ENCODE data around the gene USP4.

Gene USP4

DNA sequence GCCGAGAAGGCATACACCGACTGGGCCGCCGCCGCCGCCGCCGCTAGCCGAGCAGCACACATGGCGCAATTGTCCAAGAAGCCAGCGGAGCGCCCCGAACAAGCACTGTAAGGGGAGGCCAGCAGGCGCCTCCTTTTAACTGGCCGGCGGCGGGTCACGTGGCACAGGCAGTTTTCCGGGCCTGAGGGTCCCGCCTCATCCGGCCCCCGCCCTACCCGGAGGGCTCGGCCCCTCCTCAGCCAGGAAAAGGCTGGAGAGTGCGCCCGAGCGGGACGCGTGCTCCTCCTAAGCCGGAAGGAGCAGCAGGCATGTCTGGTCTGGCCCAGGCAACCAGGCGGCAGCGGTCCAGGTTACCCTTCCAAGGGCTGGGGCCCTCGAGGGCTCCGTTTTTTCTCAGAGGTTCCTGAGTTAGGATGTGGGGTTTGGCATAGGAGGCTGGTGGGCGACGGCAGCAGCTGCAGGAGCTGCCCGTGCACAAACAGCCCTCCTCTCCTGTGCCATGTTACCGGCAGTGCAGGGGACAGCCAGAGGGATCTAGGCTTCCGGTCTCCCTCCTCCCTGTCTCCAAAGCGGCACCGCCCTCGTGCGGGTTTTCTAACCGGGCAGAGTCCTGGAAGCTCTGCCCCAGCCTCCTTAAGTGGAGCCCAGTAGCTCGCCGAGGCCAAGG is 18.5 kb upstream of the USP4 start, which contains the start of gene GPX1:
Gene GPX1, minus strand, starts transcription at position 137 of the 667 bp plus-strand sequence. Its CDS starts 75 bp downstream, at position 62.
- ChIA-PET CTCF (interaction anchor here (1.0 to 1.6 kb wide), 2 partner anchors 18 to 19 kb away, joined by 3 to 4 read pairs; partner anchors contain the start of gene USP4), POLR2A (interaction anchor here (0.7 to 3.0 kb wide), 9 partner anchors 16 to 336 kb away, joined by 3 to 30 read pairs (median 4); partner anchors contain the start of genes NDUFAF3, NICN1, RHOA and TCTA)
- Histone ChIP-seq H3K27ac (ENCODE audit: extremely low read depth, low read depth, low read length) (peak within 1 kb of the TSS; percentile 91), H3K4me3 (ENCODE audit: low read depth, low read length) (peak within 1 kb of the TSS; percentile 68), H3K9me3 (ENCODE audit: control insufficient read depth, insufficient read depth, low read depth, low read length) (no peaks in the 10 kb centered on the region), H3K4me1 (ENCODE audit: control insufficient read depth, insufficient read depth, low read length) (peaks cover 7% of the 10 kb centered on the region), H3K36me3 (ENCODE audit: control insufficient read depth in 2 of 2, insufficient read depth in 1 of 2, low read length in 2 of 2) (peaks cover 3 to 59% of the 10 kb centered on the region in 2 experiments; a peak in 2 of 3 replicates)
- TF ChIP-seq, protein P1, sequence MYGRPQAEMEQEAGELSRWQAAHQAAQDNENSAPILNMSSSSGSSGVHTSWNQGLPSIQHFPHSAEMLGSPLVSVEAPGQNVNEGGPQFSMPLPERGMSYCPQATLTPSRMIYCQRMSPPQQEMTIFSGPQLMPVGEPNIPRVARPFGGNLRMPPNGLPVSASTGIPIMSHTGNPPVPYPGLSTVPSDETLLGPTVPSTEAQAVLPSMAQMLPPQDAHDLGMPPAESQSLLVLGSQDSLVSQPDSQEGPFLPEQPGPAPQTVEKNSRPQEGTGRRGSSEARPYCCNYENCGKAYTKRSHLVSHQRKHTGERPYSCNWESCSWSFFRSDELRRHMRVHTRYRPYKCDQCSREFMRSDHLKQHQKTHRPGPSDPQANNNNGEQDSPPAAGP (tag by site-specific recombination; IDR thresholded peaks at IDR 0.05) = no peak
- peak; percentile 99 for TF ChIP-seq IKZF3 (tag by site-specific recombination; IDR thresholded peaks at IDR 0.05)
- no peak for TF ChIP-seq ZSCAN4 (tag by site-specific recombination; IDR thresholded peaks at IDR 0.05)
- TF ChIP-seq MZF1 (tag by site-specific recombination; IDR thresholded peaks at IDR 0.05; ENCODE audit: borderline replicate concordance) = 0 out of 2 replicates have a peak, but pooled peaks have one; percentile 39
- TF ChIP-seq HOXA7 (CRISPR knock-in tag; IDR thresholded peaks at IDR 0.05; ENCODE audit: borderline replicate concordance) = no peak
- TF ChIP-seq ZIC2 (tag by site-specific recombination; IDR thresholded peaks at IDR 0.05) = 0 out of 2 replicates have a peak, but pooled peaks have one; percentile 2
- TF ChIP-seq BCL11A (tag by site-specific recombination; IDR thresholded peaks at IDR 0.05; ENCODE audit: low read depth) = 0 out of 2 replicates have a peak, but pooled peaks have one; percentile 17
- no peak for TF ChIP-seq ZNF48 (tag by site-specific recombination; IDR thresholded peaks at IDR 0.05)
- TF ChIP-seq ZNF423 (tag by site-specific recombination; IDR thresholded peaks at IDR 0.05) = no peak
- peak; percentile 70; the same call in 1 of the 2 replicates for TF ChIP-seq ZNF610 (tag by site-specific recombination; IDR thresholded peaks at IDR 0.05; ENCODE audit: borderline replicate concordance)
- peak; percentile 73; the same call in 1 of the 2 replicates for TF ChIP-seq ZFP37 (tag by site-specific recombination; IDR thresholded peaks at IDR 0.05)
- TF ChIP-seq ZNF266 (tag by site-specific recombination; IDR thresholded peaks at IDR 0.05; ENCODE audit: low read depth) = no peak
- no peak for TF ChIP-seq ZNF514 (tag by site-specific recombination; IDR thresholded peaks at IDR 0.05)
- TF ChIP-seq ZNF791 (tag by site-specific recombination; IDR thresholded peaks at IDR 0.05) = no peak
- TF ChIP-seq KLF8 (tag by site-specific recombination; IDR thresholded peaks at IDR 0.05) = peak; percentile 92
- TF ChIP-seq SCRT1 (tag by site-specific recombination; IDR thresholded peaks at IDR 0.05; ENCODE audit: borderline replicate concordance) = no peak
- no peak for TF ChIP-seq ZNF138 (tag by site-specific recombination; IDR thresholded peaks at IDR 0.05; ENCODE audit: borderline replicate concordance)
- TF ChIP-seq, protein P2, sequence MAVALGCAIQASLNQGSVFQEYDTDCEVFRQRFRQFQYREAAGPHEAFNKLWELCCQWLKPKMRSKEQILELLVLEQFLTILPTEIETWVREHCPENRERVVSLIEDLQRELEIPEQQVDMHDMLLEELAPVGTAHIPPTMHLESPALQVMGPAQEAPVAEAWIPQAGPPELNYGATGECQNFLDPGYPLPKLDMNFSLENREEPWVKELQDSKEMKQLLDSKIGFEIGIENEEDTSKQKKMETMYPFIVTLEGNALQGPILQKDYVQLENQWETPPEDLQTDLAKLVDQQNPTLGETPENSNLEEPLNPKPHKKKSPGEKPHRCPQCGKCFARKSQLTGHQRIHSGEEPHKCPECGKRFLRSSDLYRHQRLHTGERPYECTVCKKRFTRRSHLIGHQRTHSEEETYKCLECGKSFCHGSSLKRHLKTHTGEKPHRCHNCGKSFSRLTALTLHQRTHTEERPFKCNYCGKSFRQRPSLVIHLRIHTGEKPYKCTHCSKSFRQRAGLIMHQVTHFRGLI (tag by site-specific recombination; IDR thresholded peaks at IDR 0.05) = peak; percentile 47; the same call in 1 of the 2 replicates
- peak; percentile 90 for TF ChIP-seq ZEB2 (tag by site-specific recombination; IDR thresholded peaks at IDR 0.05)
- TF ChIP-seq ZNF677 (tag by site-specific recombination; IDR thresholded peaks at IDR 0.05) = no peak
- TF ChIP-seq TSHZ1 (tag by site-specific recombination; IDR thresholded peaks at IDR 0.05; ENCODE audit: borderline replicate concordance) = no peak
- TF ChIP-seq, protein P3, sequence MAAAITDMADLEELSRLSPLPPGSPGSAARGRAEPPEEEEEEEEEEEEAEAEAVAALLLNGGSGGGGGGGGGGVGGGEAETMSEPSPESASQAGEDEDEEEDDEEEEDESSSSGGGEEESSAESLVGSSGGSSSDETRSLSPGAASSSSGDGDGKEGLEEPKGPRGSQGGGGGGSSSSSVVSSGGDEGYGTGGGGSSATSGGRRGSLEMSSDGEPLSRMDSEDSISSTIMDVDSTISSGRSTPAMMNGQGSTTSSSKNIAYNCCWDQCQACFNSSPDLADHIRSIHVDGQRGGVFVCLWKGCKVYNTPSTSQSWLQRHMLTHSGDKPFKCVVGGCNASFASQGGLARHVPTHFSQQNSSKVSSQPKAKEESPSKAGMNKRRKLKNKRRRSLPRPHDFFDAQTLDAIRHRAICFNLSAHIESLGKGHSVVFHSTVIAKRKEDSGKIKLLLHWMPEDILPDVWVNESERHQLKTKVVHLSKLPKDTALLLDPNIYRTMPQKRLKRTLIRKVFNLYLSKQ (tag by site-specific recombination; IDR thresholded peaks at IDR 0.05; ENCODE audit: borderline replicate concordance) = no peak
- TF ChIP-seq MYNN (tag by site-specific recombination; IDR thresholded peaks at IDR 0.05; ENCODE audit: borderline replicate concordance) = no peak
- no peak for TF ChIP-seq ZNF221 (tag by site-specific recombination; IDR thresholded peaks at IDR 0.05; ENCODE audit: borderline replicate concordance)
- no peak for TF ChIP-seq ZNF157 (tag by site-specific recombination; IDR thresholded peaks at IDR 0.05)
- no peak for TF ChIP-seq HOXD13 (CRISPR knock-in tag; IDR thresholded peaks at IDR 0.05; ENCODE audit: borderline replicate concordance)
- TF ChIP-seq ZBTB17 (tag by site-specific recombination; IDR thresholded peaks at IDR 0.05) = peak; percentile 92
- peak; percentile 90; the same call in 1 of the 2 replicates for TF ChIP-seq ZNF394 (tag by site-specific recombination; IDR thresholded peaks at IDR 0.05; ENCODE audit: borderline replicate concordance)
